ENCODE results near the gene KERA.
"Not testable (repeated sequence)": the region's sequence is repeated elsewhere in the genome, so short reads cannot be mapped to it uniquely, and the experiment has no call there.

KERA gene

GRCh38 chr12:91057368-91058165, at the start of gene KERA:
Gene KERA (minus strand): TSS chr12:91058024. CDS start chr12:91056281, 1,743 bp downstream.
- in situ Hi-C loops (cut with MboI; ENCODE audit: low sequenced_read_pairs) = no loop called here

GRCh38 chr12:91106283-91106682, 48.5 kb upstream of the KERA start:
- in situ Hi-C loops (cut with MboI; ENCODE audit: low sequenced_read_pairs) = no loop called here

- in situ Hi-C loops (cut with MboI; ENCODE audit: low sequenced_read_pairs) = no loop called here
Measured at GRCh38 chr12:91105807-91106206, 48.0 kb upstream of the KERA start.

DNA sequence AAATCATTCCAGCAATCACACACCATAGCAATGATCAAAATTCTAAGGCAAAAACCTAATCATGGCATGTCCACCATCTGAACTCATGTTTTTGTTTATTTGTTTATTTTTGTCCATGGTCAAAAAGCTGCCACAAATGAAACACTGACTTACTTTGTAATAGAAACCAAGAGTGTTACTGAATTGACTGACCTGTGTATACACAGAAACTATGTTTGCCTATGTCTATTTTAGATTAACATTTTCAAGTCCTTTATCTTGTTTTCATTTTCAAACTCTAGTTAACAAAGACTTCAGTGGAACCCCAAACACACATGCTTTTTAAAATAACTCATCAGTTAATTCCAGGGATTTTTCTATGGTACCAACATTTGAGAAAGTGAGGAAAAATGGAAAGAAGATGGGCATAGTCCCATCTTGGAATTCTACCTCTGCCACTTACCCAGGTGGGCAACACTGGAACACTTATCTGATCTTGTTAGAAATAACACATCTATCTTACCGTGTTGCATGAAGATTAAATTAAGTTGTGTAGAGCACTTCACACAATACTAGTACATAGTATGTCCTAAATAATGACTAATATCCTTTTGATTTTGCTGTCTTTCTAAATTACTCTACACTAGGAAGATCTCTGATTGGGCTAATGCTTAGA, 47.1 kb upstream of the KERA start:
- in situ Hi-C loops (cut with MboI; ENCODE audit: low sequenced_read_pairs) = no loop called here

DNA sequence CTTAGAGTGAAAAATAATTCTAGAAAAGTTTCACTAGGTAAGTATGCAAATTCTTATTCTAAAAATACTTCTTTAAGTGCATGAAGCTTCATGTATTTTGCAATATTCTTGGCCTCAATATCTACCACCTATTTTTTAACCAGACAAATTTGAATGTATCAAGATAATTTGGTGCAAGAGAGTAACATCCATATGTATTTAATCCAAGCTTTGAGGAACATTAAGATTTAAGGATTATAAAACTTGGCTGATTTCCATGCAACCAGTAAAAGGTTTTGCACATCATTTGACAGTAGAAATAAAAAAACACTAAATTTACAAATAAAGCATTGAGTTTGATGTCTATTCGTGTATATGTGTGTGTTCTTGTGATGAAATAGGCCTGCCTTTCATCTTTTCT, 45.8 kb upstream of the KERA start:
- in situ Hi-C loops (cut with MboI; ENCODE audit: low sequenced_read_pairs) = no loop called here

DNA sequence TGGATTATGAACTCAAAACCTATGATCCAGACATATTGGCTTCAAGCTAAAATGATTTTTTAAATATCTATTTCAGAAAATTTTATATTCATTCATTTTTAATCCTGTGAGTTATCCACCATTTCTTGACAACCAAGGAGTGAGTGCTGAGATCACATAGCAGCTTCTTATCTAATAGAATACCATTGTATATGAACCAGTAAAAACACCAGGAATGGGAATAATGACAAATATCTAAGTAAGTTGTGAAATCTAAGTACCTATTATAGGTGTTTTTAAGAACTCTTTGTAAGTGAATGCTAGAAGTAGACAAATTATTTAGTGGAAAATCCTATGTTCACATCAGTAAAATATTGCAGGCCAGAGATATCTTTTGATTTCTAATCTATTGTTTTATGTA, 45.3 kb upstream of the KERA start:
- in situ Hi-C loops (cut with MboI; ENCODE audit: low sequenced_read_pairs) = no loop called here

DNA sequence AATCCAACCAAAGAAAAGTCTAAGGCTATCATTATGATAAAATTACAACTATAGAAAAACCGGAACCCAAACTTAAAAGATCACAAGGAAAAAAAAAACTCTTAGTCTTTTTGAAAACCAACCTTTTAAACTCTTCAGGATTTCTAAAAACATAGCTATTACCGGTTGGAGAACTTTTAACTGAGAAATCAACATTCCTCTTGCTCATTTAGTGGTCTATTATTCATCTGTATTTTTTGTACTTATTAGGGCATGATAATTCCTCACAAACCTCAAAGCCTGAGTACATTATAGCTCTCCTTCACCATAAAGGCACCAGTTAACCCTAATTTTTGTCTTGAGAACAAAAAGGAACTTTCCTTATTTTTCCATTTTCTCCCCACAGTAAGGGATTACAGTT, 43.1 kb upstream of the KERA start:
- in situ Hi-C loops (cut with MboI; ENCODE audit: low sequenced_read_pairs) = no loop called here

DNA sequence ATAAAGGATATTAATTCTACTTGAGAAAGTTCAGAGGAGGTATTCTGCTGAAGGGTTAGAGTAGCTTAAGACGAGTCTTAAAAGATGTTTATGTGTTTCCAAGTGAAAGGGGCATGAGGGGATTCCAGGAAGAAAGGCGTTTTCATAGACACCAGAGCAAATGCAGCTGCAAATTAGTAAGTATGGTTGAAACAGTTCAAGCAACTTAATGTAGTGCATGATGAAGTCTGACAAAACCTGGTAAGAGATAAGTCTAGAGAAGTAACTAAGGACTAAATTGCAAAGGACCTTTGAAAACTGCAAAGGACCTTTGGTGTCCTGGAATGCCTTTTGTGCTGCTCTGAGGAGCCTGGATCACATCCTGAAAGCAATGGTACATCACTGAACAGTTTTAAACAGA, 42.0 kb upstream of the KERA start:
- in situ Hi-C loops (cut with MboI; ENCODE audit: low sequenced_read_pairs) = no loop called here

DNA sequence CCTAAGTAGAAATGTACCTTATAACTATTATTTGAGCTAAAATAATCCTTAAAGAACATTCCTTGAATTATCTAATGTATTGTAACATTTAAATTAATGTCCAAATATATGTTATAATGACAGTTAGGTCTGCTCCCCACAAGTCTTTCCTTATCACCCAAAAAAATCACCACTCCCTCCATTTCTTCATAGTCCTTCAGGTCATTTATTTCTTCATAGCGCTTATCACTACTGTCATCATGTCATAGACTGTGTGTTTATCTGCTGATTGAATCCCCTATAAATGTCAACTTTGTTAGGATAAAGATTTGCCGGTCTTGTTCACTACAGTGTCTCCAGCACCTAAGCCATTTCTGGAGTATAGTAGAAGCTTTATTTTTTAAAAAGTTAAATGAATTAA, 41.5 kb upstream of the KERA start:
- in situ Hi-C loops (cut with MboI; ENCODE audit: low sequenced_read_pairs) = no loop called here

- in situ Hi-C loops (cut with MboI; ENCODE audit: low sequenced_read_pairs) = no loop called here
Measured at GRCh38 chr12:91098941-91099340, 41.1 kb upstream of the KERA start.

- in situ Hi-C loops (cut with MboI; ENCODE audit: low sequenced_read_pairs) = no loop called here
Measured at GRCh38 chr12:91098461-91098860, 40.6 kb upstream of the KERA start.

GRCh38 chr12:91094957-91095356, 37.1 kb upstream of the KERA start:
- in situ Hi-C loops (cut with MboI; ENCODE audit: low sequenced_read_pairs) = no loop called here

GRCh38 chr12:91094032-91094662, 36.3 kb upstream of the KERA start:
- in situ Hi-C loops (cut with MboI; ENCODE audit: low sequenced_read_pairs) = no loop called here

- in situ Hi-C loops (cut with MboI; ENCODE audit: low sequenced_read_pairs) = no loop called here
Measured at GRCh38 chr12:91093341-91093740, 35.5 kb upstream of the KERA start.

GRCh38 chr12:91091916-91092715, 34.3 kb upstream of the KERA start:
- in situ Hi-C loops (cut with MboI; ENCODE audit: low sequenced_read_pairs) = no loop called here

DNA sequence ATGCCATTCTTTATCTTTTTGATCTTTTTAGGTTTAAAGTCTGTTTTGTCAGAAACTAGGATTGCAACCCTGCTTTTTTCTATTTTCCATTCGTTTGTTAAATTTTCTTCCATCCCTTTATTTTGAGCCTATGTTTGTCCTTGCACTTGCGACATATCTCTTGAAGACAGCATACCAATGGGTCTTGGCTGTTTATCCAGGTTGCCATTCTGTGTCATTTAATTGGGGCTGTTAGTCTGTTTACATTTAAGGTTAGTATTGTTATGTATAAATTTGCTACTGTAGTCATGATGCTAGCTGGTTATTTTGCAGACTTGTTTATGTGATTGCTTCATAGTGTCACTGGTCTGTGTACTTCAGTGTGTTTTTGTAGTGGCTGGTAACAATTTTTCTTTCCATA, 32.1 kb upstream of the KERA start:
- in situ Hi-C loops (cut with MboI; ENCODE audit: low sequenced_read_pairs) = not testable (repeated sequence)

GRCh38 chr12:91080041-91080440, 22.2 kb upstream of the KERA start:
- in situ Hi-C loops (cut with MboI; ENCODE audit: low sequenced_read_pairs) = no loop called here

DNA sequence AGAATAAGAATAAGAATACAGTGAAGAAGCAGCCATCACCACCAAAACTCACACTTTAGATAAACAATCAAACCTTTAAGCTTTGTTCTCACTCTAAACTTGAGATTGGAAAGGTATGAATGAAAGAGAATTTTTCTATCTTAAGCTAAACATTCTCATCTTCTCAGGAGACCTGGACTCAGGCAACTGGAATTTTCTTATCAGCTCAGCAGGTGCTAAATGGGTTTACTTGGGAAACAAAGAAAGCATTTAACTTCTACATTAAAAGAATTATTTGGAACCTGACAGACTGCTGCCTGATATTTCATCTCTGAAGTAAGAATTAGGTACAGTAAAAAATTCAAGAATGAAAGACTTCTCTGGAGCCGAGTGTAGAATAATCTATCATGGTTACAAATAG, 20.7 kb upstream of the KERA start:
- in situ Hi-C loops (cut with MboI; ENCODE audit: low sequenced_read_pairs) = no loop called here

DNA sequence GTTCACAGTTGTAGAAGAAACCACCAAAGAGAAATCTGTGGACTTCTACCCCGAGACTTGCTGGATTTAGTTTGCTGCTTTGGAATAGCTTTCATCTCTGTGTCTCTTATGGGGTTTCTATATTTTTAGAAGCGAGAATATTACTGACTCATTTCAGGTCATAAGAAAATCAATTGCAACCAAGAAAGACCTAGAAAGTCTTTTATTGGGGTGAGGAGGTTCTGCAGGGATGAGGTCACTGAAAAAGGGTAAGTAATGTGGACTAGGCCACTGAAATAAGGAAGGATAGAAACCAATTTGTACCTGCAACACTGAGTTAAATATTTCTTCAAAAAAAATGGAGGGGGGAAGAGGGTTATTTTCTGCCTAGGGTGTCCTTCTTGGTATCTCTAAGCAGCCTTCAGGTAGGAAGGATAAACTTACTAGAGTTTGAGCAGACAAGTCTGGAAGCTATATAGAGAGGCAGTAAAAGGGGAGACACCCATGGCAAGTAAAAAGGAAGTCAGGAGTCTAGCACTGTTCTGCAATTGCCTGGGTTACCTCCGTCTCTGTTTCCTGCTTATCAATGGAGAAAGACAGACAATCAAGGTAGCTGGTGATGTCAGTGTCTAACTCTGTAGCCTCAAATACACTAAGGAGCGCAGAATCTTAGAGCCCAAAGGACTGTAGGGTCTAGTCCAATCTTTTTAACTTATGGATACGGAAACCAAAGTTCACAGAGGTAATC, 19.6 kb upstream of the KERA start:
- in situ Hi-C loops (cut with MboI; ENCODE audit: low sequenced_read_pairs) = no loop called here

- in situ Hi-C loops (cut with MboI; ENCODE audit: low sequenced_read_pairs) = no loop called here
Measured at GRCh38 chr12:91074851-91075250, 17.0 kb upstream of the KERA start.

Data from HL-60/S4 treated with phorbol 12-myristate 13-acetate at 8.2 ng/mL for 4 days and 3 days (cell line).